Measurements from ENCODE around the gene ATG12.
"Not testable (repeated sequence)": the region's sequence is repeated elsewhere in the genome, so short reads cannot be mapped to it uniquely, and the experiment has no call there.

The ATG12 gene

GRCh38 chr5:115842089-115842935 lies 947 bp upstream of the ATG12 start:
- no peak for FAIRE-seq

- no peak for FAIRE-seq
These were observed 492 bp downstream of the ATG12 start for GRCh38 chr5:115840873-115841272.

GRCh38 chr5:115838885-115839518 lies 2.4 kb downstream of the ATG12 start:
- peak; percentile 90 for FAIRE-seq

GRCh38 chr5:115835481-115835880 lies 5.9 kb downstream of the ATG12 start:
- FAIRE-seq = no peak

GRCh38 chr5:115831163-115831768 lies 10.1 kb downstream of the ATG12 start:
- peak; percentile 72 for FAIRE-seq

- FAIRE-seq = no peak
These were observed 11.5 kb downstream of the ATG12 start for GRCh38 chr5:115829913-115830312.

- FAIRE-seq = no peak
These were observed 15.4 kb downstream of the ATG12 start for GRCh38 chr5:115825948-115826347.

- FAIRE-seq = not testable (repeated sequence)
These were observed 16.4 kb downstream of the ATG12 start for GRCh38 chr5:115824983-115825382.

- FAIRE-seq = no peak
These were observed 20.5 kb downstream of the ATG12 start for GRCh38 chr5:115820846-115821245.

GRCh38 chr5:115818821-115819220 lies 22.5 kb downstream of the ATG12 start:
- FAIRE-seq = no peak

- no peak for FAIRE-seq
These were observed 24.0 kb downstream of the ATG12 start for GRCh38 chr5:115817386-115817785.

- no peak for FAIRE-seq
These were observed 24.9 kb downstream of the ATG12 start, which contains the start of gene CDO1 for GRCh38 chr5:115816226-115817081. CDO1 (minus strand) TSS chr5:115816659; CDS start chr5:115816397, 262 bp downstream.

GRCh38 chr5:115815693-115816225 lies 25.6 kb downstream of the ATG12 start:
- no peak for FAIRE-seq

- no peak for FAIRE-seq
These were observed 26.2 kb downstream of the ATG12 start for GRCh38 chr5:115815006-115815692.

- no peak for FAIRE-seq
These were observed 27.6 kb downstream of the ATG12 start for GRCh38 chr5:115813719-115814118.

- FAIRE-seq = no peak
These were observed 29.0 kb downstream of the ATG12 start for GRCh38 chr5:115812372-115812771.

- no peak for FAIRE-seq
These were observed 30.0 kb downstream of the ATG12 start for GRCh38 chr5:115811406-115811805.

GRCh38 chr5:115810761-115811160 lies 30.6 kb downstream of the ATG12 start:
- no peak for FAIRE-seq

- FAIRE-seq = no peak
These were observed 31.4 kb downstream of the ATG12 start for GRCh38 chr5:115809946-115810345.

GRCh38 chr5:115808066-115808465 lies 33.3 kb downstream of the ATG12 start:
- not testable (repeated sequence) for FAIRE-seq

GRCh38 chr5:115807654-115808052 lies 33.7 kb downstream of the ATG12 start:
- no peak for FAIRE-seq

Data from A204.1 (cell line).